ENCODE data around the gene MIB1. TPM values are rescaled to one million over a fixed set of nuclear protein-coding genes. Genes with fewer than 3 reads are reported as not detected.

MIB1 gene
- total RNA-seq, 1 donor from 2014 or later = 11.0 TPM

GRCh38 chr18:21830532-21830931 is 89.9 kb downstream of the MIB1 start:
- Histone ChIP-seq H3K4me1 (peaks cover 0 to 20% of the 10 kb centered on the region in 2 donors), H3K36me3 (no peaks in the 10 kb centered on the region), H3K9me3 (no peaks in the 10 kb centered on the region), H3K27me3 (no peaks in the 10 kb centered on the region), H3K27ac (peak overlapping the region; percentile 67 to 77), H3K4me3 (peak overlapping the region; percentile 27 to 55)
- no peak for TF ChIP-seq CTCF (IDR thresholded peaks at IDR 0.05)
- intact Hi-C loops (cut with DNase I) = loop anchor here (2.0 to 5.0 kb wide), 3 partner anchors 126 to 337 kb away; partner anchors contain the start of genes ABHD3, GATA6 and SNRPD1
- DNase-seq (ENCODE audit: low spot score in 2 of 2) = no peak

- H3K36me3 ChIP-seq = no peaks in the 10 kb centered on the region
- peak overlapping the region; percentile 18 to 55 for H3K4me3 ChIP-seq
- intact Hi-C loops (cut with DNase I) = loop anchor here (1.0 to 5.0 kb wide), 5 partner anchors 91 to 1102 kb away; partner anchors contain the start of genes ABHD3, GATA6, MIB1 and RBBP8
- peaks cover 0 to 20% of the 10 kb centered on the region in 2 donors for H3K4me1 ChIP-seq
- no peaks in the 10 kb centered on the region for H3K27me3 ChIP-seq
- H3K9me3 ChIP-seq = no peaks in the 10 kb centered on the region
- peak; percentile 26 to 85 for DNase-seq (ENCODE audit: low spot score in 2 of 2)
- no peak for TF ChIP-seq CTCF (IDR thresholded peaks at IDR 0.05)
- peak overlapping the region; percentile 67 to 77 for H3K27ac ChIP-seq
Observed at GRCh38 chr18:21831413-21831831, 90.8 kb downstream of the MIB1 start.

- peak overlapping the region; percentile 67 to 77 for H3K27ac ChIP-seq
- intact Hi-C loops (cut with DNase I) = loop anchor here (5.0 kb wide), 2 partner anchors 221 to 334 kb away; partner anchors contain the start of genes GATA6 and SNRPD1
Observed at GRCh38 chr18:21833604-21834298, 93.2 kb downstream of the MIB1 start.

GRCh38 chr18:21834299-21834660 is 93.7 kb downstream of the MIB1 start:
- peak overlapping the region in 1 of 2 donors; percentile 35 for H3K27ac ChIP-seq
- TF ChIP-seq CTCF (IDR thresholded peaks at IDR 0.05) = no peak
- intact Hi-C loops (cut with DNase I) = loop anchor here (5.0 kb wide), 2 partner anchors 222 to 333 kb away; partner anchors contain the start of genes GATA6 and SNRPD1

More at GRCh38 chr18:21833604-21834298, 93.2 kb downstream of the MIB1 start:
- Histone ChIP-seq H3K9me3 (no peaks in the 10 kb centered on the region), H3K36me3 (peaks cover 0 to 2% of the 10 kb centered on the region in 2 donors), H3K4me3 (no peak overlapping the region), H3K4me1 (peaks cover 0 to 15% of the 10 kb centered on the region in 2 donors), H3K27me3 (no peaks in the 10 kb centered on the region)
- TF ChIP-seq CTCF (IDR thresholded peaks at IDR 0.05) = no peak
- DNase-seq (ENCODE audit: low spot score in 2 of 2) = no peak

GRCh38 chr18:21841570-21841969 is 101.0 kb downstream of the MIB1 start:
- no peak overlapping the region for H3K4me3 ChIP-seq
- TF ChIP-seq CTCF (IDR thresholded peaks at IDR 0.05) = no peak
- H3K36me3 ChIP-seq = peaks cover 8 to 50% of the 10 kb centered on the region in 2 donors
- DNase-seq (ENCODE audit: low spot score in 2 of 2) = no peak
- H3K27ac ChIP-seq = no peak overlapping the region
- no peaks in the 10 kb centered on the region for H3K9me3 ChIP-seq
- no peaks in the 10 kb centered on the region for H3K4me1 ChIP-seq
- intact Hi-C loops (cut with DNase I) = no loop called here
- H3K27me3 ChIP-seq = no peaks in the 10 kb centered on the region

More at GRCh38 chr18:21834299-21834660, 93.7 kb downstream of the MIB1 start:
- Histone ChIP-seq H3K4me3 (no peak overlapping the region), H3K4me1 (peaks cover 0 to 15% of the 10 kb centered on the region in 2 donors), H3K9me3 (no peaks in the 10 kb centered on the region), H3K36me3 (peaks cover 0 to 7% of the 10 kb centered on the region in 2 donors), H3K27me3 (no peaks in the 10 kb centered on the region)
- DNase-seq (ENCODE audit: low spot score in 2 of 2) = no peak

Data from ascending aorta (tissue), 2 donors.